HL-60 (cell line): Measurements from ENCODE around the gene ACVR1C.
A peak's percentile ranks its signal among the peaks of the same experiment; 100 is the strongest.

Experiments
- DNase-seq, 2 experiments: peaks; one replicate each; pipeline ENCODE4 v3.0.0-alpha.2; 2010 to 2020; ENCODE audit warnings: low read depth in 1 of 2, low spot score in 1 of 2
- H3K27ac ChIP-seq: fragments of 250-450 bp; sonication (Bioruptor Pico); replicated peaks from 2 replicates; pipeline ENCODE4 v1.5.1; 2020; ENCODE audit warnings: mild to moderate bottlenecking, moderate library complexity
- H3K27me3 ChIP-seq: fragments of 250-450 bp; sonication (Bioruptor Pico); 2 replicates; pipeline ENCODE4 v1.5.1; 2021; ENCODE audit warnings: mild to moderate bottlenecking, moderate library complexity; ENCODE audit not compliant: insufficient read depth, poor library complexity, severe bottlenecking
- H3K4me3 ChIP-seq: replicated peaks from 2 replicates; pipeline ENCODE4 v1.5.1; 2011; ENCODE audit warnings: mild to moderate bottlenecking, control low read depth, low read length; ENCODE audit not compliant: insufficient read depth
- GABPA ChIP-seq: IDR thresholded peaks from 2 replicates; pipeline ENCODE4 v1.6.1; 2012; ENCODE audit warnings: low read depth
- POLR2AphosphoS5 ChIP-seq: IDR thresholded peaks from 2 replicates; pipeline ENCODE4 v1.6.1; 2012; ENCODE audit warnings: low read depth
- SPI1 ChIP-seq: IDR thresholded peaks from 2 replicates; pipeline ENCODE4 v1.6.1; 2012; ENCODE audit warnings: low read depth, mild to moderate bottlenecking, borderline replicate concordance
- TF ChIP-seq, protein P1 (sequence below): IDR thresholded peaks from 2 replicates; pipeline ENCODE4 v1.6.1; 2012; ENCODE audit warnings: low read depth; ENCODE audit not compliant: insufficient replicate concordance
- TF ChIP-seq, protein P2 (sequence below): IDR thresholded peaks from one replicate; pipeline ENCODE4 v1.5.1; 2011; ENCODE audit warnings: low read length, control low read depth, inconsistent platforms; ENCODE audit not compliant: insufficient read depth

The ACVR1C gene

DNA sequence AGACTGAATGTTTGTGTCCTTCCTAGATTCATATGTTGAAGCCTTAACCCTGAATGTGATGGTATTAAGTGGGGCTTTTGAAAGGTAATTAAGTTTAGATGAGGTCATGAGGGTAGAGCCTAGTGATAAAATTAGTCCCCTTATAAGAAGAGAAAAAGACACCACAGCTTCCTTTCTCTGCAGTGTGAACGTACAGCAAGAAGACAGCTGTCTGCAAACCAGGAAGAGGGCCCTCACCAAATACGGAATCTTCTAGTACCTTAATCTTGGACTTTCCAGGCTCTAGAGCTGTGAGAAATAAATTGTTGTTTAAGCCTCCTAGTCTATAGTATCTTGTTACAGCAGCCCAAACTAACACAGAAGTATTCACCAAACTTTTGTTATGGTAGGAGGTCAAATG, 127.6 kb downstream of the ACVR1C start:
- Histone ChIP-seq H3K27me3 (no peaks in the 10 kb centered on the region), H3K4me3 (no peak overlapping the region), H3K27ac (no peak overlapping the region)
- TF ChIP-seq, protein P1, sequence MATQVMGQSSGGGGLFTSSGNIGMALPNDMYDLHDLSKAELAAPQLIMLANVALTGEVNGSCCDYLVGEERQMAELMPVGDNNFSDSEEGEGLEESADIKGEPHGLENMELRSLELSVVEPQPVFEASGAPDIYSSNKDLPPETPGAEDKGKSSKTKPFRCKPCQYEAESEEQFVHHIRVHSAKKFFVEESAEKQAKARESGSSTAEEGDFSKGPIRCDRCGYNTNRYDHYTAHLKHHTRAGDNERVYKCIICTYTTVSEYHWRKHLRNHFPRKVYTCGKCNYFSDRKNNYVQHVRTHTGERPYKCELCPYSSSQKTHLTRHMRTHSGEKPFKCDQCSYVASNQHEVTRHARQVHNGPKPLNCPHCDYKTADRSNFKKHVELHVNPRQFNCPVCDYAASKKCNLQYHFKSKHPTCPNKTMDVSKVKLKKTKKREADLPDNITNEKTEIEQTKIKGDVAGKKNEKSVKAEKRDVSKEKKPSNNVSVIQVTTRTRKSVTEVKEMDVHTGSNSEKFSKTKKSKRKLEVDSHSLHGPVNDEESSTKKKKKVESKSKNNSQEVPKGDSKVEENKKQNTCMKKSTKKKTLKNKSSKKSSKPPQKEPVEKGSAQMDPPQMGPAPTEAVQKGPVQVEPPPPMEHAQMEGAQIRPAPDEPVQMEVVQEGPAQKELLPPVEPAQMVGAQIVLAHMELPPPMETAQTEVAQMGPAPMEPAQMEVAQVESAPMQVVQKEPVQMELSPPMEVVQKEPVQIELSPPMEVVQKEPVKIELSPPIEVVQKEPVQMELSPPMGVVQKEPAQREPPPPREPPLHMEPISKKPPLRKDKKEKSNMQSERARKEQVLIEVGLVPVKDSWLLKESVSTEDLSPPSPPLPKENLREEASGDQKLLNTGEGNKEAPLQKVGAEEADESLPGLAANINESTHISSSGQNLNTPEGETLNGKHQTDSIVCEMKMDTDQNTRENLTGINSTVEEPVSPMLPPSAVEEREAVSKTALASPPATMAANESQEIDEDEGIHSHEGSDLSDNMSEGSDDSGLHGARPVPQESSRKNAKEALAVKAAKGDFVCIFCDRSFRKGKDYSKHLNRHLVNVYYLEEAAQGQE: no peak
- TF ChIP-seq GABPA: no peak
- no peak for TF ChIP-seq POLR2AphosphoS5
- no peak for TF ChIP-seq SPI1
- TF ChIP-seq, protein P2, sequence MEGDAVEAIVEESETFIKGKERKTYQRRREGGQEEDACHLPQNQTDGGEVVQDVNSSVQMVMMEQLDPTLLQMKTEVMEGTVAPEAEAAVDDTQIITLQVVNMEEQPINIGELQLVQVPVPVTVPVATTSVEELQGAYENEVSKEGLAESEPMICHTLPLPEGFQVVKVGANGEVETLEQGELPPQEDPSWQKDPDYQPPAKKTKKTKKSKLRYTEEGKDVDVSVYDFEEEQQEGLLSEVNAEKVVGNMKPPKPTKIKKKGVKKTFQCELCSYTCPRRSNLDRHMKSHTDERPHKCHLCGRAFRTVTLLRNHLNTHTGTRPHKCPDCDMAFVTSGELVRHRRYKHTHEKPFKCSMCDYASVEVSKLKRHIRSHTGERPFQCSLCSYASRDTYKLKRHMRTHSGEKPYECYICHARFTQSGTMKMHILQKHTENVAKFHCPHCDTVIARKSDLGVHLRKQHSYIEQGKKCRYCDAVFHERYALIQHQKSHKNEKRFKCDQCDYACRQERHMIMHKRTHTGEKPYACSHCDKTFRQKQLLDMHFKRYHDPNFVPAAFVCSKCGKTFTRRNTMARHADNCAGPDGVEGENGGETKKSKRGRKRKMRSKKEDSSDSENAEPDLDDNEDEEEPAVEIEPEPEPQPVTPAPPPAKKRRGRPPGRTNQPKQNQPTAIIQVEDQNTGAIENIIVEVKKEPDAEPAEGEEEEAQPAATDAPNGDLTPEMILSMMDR: no peak
- no peak for DNase-seq

DNA sequence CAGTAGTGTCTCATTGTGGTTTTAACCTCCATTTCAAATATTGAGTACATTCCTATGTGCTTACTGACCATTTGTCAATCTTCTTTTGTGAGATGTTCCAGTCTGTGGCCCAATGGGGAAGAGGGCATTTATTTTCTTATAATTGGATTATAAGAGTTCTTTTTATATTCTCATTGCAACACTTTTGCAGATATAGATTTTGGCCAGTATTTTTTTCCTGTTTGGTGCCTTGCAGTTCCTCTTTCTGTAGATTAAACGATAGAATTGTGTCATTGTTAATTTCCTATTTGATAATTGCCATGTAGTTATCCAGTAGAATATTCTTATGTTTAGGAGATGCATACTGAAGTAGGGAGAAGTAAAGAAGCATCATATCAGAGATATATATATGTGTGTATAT, 128.3 kb downstream of the ACVR1C start:
- DNase-seq: no peak
- no peak overlapping the region for H3K4me3 ChIP-seq
- no peaks in the 10 kb centered on the region for H3K27me3 ChIP-seq
- H3K27ac ChIP-seq: no peak overlapping the region
- TF ChIP-seq GABPA: no peak
- TF ChIP-seq SPI1: peak; percentile 82
- no peak for TF ChIP-seq POLR2AphosphoS5

DNA sequence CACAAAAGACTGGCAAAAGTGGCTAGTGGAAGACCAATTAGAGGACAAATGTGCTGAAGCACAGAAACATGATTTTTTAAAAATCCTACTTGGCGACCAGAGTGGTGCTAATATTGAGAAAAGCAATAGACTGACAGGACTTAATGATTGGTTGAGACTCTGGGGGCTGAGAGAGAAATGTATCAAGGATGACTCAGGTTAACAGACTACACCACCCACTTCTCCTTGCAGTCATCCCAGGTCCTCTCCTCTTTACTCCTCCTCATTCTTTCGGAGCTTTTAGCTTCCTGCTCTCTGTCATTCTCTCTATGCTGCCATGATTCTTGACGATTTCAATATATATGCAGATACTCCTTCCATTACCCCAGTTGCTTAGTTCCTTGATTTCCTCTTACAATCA, 130.2 kb downstream of the ACVR1C start:
- Histone ChIP-seq H3K27ac (no peak overlapping the region), H3K4me3 (no peak overlapping the region), H3K27me3 (no peaks in the 10 kb centered on the region)
- TF ChIP-seq GABPA: no peak
- TF ChIP-seq, protein P2: no peak
- no peak for TF ChIP-seq POLR2AphosphoS5
- TF ChIP-seq SPI1: no peak
- TF ChIP-seq, protein P1: no peak
- no peak for DNase-seq

DNA sequence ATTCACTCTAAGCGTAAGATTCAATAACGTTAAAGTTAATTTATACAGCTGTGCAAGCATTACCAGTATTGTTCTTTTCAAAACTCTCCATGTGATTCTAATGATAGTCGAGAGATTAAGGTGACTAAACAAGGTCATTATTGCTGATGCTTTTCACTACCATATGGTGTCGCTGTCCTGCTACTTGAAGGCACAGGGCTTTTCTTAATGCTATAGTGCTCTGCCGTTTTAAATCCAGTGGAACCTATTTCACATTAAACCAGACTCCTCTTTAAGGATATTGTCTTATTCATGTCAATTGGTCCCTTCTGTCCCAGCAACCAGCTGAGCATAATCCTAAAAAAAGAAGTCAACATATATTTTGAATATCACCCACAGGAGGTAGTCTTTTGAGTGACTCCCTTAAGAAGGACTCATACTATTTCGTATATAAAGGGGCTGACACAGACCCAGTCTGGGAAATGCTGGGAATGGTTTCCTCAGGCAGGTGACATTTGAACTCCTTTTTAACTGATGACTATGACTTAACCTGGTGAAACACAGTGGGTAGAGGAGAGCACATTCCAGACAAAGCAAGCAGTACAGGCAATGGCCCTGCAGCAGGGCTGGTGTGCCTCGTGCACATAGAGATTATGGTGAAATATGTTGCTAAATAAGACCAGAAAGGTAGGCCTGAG, 130.9 kb downstream of the ACVR1C start:
- TF ChIP-seq, protein P2: peak; percentile 84
- no peak for TF ChIP-seq GABPA
- DNase-seq: peak in 1 of 2 experiments; percentile 31

More for the DNA sequence above, 130.9 kb downstream of the ACVR1C start:
- Histone ChIP-seq H3K27ac (no peak overlapping the region), H3K27me3 (no peaks in the 10 kb centered on the region), H3K4me3 (no peak overlapping the region)
